NCI-H345 (cell line): ENCODE results near the gene PRIM2.
"Not testable (repeated sequence)": the region's sequence is repeated elsewhere in the genome, so short reads cannot be mapped to it uniquely, and the experiment has no call there.

Source experiments
- DNase-seq: peaks from one replicate; lab custom pipeline; 2025; lab: John Stamatoyannopoulos, UW

PRIM2 gene

DNA sequence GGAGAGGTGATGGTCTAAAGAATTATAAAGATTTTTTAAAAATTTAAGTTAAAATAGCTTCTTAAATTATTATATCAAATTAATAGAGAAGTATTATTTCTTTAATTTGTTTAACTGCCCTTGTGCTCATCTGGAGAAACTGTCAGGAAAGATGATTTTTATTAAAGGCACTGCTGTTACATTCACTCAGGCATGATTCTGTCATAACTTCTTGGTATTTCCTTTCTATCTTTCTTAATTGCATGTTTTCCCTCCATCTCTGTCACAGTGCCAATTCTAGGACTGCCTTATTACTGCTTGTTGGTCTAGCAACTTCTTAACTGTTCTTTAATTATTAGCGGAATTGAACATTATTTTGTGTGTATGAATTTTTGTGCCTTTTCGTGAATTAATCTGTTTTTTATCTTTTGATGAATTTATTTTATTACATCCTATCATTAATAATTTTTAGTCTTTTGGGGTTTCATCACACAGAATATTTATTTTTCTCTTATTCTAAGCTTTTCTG, 47.7 kb downstream of the PRIM2 start:
- DNase-seq: not testable (repeated sequence)

DNA sequence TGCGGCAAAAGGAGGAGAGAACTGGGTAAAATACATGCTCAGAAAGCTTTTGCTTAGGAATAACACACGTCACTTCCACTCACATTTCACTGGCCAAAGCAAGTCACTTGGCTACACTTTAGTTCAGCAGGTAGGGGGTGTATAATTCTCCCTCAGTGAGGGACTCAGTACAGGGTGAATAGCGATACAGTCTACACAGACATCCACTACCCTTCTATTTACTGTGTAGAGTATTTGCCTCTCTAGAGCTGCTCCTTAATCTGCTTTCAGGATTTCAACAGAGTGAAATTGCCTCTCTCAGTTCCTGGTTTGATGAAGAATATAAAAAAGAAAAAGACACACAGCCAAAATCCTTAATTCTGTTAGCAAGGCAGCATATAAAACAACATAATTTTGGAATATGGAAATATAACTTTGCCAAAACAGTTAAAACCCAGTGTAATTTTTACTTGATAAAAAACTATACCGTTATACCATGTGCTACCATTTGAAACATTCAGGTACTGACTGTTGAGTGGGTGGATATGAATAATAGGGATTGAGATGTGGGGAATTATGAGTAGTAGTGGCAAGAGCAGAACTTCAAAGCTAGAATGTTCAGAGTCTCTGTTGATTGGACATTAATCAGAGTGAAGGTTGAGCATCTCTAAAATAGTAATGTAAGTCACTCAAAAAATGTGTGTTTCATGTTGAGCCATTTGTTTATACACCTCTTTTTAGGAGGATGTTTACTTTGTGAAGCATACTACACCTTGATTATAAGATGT, 51.7 kb downstream of the PRIM2 start:
- not testable (repeated sequence) for DNase-seq

DNA sequence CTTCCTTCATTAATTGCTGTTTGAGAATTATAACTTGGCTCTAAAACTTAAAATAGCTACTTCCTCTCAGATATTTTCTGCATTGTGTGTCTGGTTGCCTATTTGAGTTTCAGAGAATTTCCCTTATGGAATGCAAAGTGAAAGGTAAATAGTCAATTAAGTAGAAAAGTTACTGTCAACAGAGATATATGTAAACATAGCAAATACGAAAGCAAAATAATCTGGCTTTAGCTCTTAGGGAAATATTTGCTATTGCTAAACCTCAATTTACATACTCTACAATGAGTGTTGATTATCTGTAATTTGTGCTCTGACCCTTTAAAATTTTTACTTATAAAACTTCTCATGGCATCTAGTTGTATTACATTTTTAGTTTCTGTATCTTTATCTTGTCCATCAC, 54.3 kb downstream of the PRIM2 start:
- DNase-seq: not testable (repeated sequence)

DNA sequence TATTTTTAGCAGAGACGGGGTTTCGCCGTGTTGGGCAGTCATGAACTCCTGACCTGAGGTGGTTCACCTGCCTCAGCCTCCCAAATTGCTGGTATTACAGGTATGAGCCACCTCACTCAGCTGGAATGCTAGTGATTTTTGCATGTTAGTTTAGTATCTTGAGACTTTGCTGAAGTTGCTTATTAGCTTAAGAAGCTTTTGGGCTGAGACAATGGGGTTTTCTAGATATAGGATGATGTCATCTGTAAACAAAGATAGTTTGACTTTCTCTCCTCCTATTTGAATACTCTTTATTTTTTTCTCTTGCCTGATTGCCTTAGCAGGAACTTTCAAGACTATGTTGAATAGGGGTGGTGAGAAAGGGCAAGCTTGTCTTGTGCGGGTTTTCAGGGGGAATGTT, 57.3 kb downstream of the PRIM2 start:
- DNase-seq: not testable (repeated sequence)

DNA sequence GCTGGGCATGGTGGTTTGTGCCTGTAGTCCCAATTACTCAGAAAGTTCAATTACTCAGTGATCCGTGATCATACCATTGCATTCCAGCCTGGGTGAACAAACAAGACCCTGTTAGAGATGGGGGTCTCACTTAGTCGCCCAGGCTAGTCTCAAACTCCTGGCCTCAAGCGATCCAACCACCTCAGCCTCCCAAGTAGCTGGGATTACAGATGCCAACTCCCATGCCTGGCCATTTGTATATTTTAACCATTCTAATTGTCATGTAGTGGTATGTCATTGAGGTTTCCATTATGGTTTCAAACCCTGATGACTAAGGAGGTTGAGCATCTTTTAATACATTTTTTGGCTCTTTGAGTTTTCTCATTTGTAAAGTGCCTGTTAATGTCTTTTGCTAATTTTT, 58.7 kb downstream of the PRIM2 start:
- not testable (repeated sequence) for DNase-seq

DNA sequence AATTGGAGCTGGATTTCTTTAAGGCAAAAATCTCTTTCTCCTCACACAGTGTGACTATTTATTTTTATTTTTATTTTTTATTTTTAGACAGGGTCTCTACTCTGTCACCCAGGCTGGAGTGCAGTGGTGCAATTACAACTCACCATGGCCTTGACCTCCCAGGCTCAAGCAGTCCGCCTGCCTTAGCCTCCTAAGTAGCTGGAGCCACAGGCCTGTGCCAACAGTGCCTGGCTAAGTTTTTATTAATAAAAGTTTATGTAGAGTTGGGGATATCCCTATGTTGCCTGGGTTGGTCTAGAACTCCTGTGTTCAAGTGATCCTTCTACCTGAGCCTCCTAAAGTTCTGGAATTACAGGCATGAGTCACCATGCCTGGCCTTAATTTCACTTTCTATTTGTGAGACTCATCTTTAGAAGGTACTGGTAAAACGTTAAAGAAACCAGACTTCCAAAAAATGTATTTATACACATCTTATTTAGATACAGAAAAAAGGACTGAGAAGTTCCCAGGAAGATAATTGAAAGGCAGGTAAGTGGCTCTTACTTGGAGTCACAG, 71.7 kb downstream of the PRIM2 start:
- not testable (repeated sequence) for DNase-seq

DNA sequence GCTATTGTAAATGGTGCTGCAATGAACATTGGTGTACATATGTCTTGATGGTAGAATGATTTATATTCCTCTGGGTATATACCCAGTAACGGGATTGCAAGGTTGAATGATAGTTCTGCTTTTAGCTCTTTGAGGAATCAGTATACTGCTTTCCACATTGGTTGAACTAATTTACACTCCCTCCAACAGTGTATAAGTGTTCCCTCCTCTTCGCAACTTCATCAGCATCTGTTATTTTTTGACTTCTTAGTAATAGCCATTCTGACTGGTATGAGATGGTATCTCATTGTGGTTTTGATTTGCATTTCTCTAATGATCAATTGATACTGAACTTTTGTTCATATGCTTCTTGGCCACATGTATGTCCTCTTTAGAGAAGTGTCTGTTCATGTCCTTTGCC, 73.4 kb downstream of the PRIM2 start:
- not testable (repeated sequence) for DNase-seq

DNA sequence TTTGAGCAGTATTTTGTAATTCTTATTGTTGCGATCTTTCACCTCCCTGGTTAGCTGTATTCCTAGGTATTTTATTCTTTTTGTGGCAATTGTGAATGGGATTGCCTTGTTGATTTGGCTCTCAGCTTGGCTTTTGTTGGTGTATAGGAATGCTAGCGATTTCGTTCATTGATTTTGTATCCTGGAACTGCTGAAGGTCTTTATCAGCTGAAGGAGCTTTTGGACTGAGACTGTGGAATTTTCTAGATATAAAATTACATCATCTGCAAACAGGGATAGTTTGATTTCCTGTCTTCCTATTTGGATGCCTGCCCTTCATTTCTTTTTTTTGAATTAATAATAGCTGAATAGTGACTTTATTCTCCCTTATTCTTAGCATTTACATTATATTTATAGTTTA, 74.6 kb downstream of the PRIM2 start:
- DNase-seq: not testable (repeated sequence)

DNA sequence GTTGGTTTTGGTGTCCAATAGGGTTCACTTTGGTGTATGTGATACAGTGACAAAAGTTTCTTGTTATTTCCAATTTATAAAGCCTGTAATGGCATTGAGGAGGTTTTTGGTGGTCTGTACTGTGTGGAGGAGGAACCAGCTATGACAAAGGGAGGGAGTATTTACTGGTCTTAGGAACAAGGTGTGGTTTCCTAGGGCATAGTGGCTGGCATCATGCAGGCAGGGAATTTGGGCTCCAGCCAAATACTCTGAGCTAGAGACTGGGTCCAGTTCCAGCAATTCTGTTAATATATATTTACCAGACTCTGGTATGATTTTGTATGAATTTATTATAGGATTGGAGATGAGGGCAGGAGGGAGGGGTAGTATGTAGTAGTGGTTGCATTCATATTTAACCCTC, 101.9 kb downstream of the PRIM2 start:
- DNase-seq: not testable (repeated sequence)

DNA sequence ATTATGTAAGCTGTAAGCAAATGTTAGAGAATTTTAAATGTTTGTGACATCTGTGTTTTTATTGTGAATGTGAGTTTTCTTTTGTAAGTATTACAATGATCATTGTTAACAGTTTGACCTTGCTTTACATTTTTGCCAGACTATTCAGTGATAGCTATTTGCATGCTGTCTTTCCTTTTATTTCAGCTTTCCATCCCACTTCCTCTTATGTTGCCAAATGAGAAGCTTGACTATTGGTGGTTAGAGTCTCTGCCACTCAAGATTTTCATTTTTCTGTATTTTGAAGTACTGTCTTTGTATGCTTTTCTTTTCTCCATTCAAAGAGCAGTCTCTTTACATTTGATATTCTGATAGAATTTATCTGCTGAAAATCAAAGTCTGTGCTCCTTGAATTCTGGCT, 104.1 kb downstream of the PRIM2 start:
- DNase-seq: no peak

DNA sequence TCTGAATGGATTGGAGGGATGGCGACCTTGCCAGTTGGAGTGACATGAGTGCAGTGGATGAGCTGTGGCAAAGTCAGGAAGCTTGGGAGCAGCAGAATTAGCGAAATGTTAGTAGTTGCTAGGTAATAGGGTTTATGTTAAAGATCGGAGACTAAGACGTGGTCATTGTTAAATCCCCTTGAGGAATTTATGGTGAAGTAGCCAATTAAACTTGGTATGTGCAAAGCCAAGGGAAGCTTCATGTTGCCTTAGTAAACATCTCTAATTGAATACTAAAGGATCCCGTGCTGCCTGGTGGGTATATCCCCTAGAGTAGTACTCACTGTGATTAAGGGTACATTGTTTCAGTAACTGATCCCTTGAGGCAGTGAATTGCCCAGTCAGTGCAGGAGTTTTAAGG, 106.0 kb downstream of the PRIM2 start:
- DNase-seq: no peak

DNA sequence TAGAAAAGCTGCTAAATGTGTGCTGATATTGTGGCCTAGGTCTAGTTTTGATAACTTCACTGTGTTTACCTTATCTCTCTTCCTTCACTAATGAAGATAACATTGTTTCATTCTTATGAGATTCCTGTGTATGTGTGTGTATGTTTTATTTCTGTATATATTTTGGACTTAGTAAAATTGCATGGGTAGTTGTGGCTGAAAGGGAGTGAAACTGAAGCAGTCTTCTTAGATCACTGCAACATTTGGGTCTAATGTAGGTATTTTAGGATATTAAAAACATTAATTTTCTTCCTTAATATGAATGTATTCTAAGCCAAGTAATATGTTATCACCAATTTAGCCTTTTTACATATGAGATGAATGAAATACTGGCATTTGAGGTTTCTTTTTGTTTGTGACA, 114.3 kb downstream of the PRIM2 start:
- not testable (repeated sequence) for DNase-seq

DNA sequence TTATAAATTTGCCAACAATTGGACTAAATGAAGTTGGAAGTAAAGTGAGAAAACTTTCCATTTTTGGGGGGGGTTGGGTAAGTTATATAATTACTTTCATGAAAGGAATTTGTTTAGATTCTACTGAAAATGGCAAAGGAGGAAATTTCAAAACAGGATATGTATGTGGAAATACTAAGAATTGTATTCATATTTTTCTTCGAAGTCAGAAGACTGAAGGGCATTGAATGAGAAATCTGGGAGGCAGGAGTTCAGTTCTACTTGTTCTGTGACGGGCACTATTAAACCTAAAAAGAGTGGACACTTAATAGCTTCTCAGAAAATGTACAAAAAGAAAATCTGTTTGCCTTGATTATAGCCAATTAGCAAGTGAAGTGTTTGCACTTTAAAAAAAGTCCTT, 114.7 kb downstream of the PRIM2 start:
- no peak for DNase-seq

DNA sequence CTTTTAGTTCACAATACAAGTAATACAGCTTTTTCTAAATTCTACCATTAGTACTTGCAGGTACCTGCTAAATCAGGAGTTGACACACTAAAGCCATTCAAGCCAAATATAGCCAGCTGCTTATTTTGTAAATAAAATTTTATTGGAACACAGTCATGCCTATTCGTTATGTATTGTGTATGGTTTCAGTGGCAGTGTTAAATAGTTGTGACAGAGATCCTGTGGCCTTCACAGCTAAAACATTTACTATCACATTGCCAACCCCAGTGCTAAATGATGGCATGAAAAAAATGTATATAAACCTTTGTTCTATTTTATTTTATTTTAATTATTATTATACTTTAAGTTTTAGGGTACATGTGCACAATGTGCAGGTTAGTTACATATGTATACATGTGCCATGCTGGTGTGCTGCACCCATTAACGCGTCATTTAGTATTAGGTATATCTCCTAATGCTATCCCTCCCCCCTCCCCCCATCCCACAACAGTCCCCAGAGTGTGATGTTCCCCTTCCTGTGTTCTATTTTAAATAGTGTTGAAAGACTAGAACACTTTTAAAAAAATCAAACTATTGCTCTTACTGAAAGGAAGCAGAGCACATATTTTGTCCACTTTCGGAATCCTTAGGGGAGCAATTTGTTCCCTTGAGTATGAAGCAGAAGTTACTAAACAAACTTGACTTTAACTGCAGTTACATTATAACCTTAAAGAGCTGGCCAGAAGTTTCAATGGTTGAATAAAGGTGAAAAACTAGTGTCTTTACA, 115.7 kb downstream of the PRIM2 start:
- no peak for DNase-seq

DNA sequence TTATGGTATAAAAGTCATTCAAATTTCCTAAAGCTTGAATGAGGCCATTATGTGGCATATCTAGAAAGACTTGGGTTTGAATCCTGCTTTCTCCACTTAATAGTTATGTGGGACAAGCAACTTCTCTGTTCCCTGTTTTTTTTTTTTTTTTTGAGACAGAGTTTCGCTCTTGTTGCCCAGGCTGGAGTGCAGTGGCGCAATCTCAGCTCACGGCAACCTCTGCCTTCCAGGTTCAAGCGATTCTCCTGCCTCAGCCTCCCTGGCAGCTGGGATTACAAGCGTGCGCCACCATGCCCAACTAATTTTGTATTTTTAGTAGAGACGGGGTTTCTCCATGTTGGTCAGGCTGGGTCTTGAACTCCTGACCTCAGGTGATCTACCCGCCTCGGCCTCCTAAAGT, 116.4 kb downstream of the PRIM2 start:
- DNase-seq: not testable (repeated sequence)

DNA sequence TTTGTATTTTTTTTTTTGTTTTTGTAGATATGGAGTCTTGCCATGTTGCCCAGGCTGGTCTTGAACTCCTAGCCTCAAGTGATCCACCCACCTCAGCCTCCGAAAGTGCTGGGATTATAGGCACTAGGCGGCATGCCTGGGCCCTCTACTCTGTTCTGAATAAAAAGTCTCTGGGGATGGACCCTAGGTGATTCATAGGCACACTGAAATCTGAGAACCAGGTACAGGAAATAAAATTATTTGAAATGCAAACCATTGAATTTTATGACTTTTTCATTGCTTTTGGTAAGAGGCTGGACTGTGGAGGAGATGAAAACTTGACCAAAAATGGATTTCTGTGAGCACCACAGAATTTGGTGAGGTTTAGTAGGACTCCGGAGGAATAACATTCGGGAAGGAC, 117.5 kb downstream of the PRIM2 start:
- no peak for DNase-seq

DNA sequence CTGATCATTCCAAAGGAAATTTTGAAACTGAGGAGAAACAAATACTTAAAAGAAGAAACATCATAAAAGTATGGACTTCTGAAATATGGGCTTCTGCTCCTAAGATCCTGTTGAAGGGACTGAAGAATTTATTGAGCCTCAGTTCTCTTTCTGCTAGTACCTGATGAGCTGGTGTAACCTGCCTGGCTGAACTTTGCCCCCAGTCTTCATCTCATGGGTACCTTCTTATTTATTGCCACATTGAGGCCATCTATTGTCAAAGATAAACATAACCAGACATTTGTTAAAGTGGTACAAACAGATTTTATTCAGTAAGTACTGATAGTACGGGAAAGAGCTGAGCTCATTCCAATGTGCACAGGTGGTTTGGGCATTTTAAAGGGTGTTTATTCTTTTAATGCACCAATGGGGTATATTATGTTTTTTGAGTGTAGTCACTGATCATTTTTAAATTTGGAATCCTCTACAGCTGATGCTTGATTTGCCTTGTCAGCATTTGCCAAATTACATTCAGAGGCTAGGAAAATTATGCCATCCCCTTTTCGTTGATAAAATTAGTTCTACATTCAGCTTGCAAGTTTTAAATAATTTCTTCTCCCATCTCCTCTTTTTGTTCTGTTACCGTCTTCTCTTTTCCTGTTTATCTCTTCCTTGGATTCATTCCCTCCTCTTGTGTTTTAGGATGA, 118.2 kb downstream of the PRIM2 start:
- no peak for DNase-seq

DNA sequence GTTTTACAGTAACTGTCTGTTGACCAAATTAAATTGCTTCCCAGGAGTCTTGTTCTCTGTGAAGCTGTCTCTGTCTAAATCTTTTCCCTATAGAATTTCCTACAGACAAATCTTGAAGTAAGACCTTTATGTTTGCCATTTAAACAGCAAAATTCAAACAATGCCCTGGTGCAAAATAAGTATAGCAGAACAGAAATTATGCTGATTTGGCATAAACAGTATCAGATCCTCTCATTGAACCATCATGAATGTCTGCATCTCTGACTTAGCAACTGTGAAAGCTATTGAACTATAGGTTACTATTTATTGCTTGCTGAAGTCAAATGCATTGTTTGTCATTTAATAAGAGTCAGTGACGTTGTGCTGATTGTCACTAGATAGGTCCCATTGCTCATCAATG, 123.3 kb downstream of the PRIM2 start:
- DNase-seq: not testable (repeated sequence)

DNA sequence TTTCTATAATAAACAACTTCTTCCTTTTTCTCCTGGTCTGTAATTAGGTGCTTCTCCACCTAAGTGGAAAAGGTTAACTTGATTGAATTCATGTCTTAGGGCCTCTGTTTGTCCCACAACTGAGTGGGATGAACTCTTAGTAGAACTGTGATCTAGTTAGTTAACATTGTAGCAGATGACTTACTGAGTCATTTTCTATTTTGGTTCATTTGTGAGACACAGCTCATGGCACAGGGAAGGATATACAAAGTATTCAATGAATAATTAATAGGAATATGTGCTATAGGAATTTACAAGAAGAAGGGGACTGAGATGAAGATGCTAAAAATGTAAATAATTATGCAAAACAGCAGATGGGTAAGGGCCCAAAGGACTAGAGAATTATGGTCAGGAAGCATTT, 124.7 kb downstream of the PRIM2 start:
- DNase-seq: not testable (repeated sequence)

DNA sequence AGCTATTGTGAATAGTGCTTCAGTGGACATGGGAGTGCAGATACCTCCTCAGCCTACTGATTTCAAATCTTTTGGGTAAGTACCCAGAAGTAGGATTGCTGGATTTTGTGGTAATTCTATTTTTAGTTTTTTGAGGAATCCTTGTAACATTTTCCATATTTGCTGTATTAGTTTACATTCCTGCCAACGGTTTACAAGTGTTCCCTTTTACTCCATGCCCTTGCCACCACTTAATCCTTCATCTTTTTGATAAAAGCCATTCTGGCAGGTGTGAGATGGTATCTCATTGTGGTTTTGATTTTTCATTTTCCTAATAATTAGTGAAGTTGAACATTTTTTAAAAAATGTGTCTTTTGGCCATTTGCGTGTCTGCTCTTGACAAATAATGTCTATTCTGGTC, 125.8 kb downstream of the PRIM2 start:
- not testable (repeated sequence) for DNase-seq

DNA sequence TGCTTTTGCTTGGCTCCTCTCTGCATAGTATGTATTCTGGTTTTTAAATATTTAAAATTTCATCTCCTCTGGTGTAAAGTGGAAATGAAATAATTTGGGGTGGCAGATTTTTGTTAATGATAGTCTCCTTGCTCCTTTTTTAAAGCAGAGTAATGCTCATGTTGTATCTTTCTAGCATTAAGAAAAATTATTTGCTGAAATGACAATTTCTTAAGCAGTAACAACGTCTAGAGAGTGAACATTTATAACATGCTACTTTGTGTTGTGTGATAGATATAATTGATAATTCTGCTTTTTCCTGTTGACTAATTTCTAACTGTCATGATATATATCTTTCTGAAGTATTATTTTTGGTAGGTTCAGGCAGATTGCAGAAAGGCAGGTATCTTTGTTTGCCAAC, 127.4 kb downstream of the PRIM2 start:
- not testable (repeated sequence) for DNase-seq

DNA sequence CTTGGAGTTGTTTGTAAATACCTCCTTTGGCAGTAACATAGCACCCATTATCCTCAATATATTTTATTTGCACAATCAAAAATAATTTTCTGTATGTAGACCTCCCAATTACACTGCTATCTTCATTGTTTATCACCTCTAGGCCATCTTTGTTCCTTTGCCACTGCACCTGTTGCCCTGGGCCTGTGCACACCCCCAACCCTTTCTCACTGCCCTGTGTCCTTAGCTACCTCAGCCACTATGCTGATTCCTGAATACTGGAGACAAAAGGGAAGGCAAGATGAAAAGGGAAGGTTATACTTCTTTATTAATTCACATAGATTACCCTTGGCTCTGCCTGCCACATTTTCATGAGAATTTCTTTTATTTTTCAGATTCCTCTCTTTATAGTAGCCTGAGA, 127.9 kb downstream of the PRIM2 start:
- DNase-seq: not testable (repeated sequence)
